KG1 (cell line): ENCODE data around the gene BLVRB.

Experiments
- DNase-seq: peaks from one replicate; lab custom pipeline; 2025; lab: John Stamatoyannopoulos, UW

BLVRB gene

GRCh38 chr19:40403262-40403984, 62.1 kb downstream of the BLVRB start:
- DNase-seq: peak; percentile 21

- DNase-seq: no peak
These were observed 65.0 kb downstream of the BLVRB start for GRCh38 chr19:40400559-40400958.

GRCh38 chr19:40398417-40399131, 67.0 kb downstream of the BLVRB start:
- DNase-seq: no peak
